Measurements from ENCODE around the gene ZSWIM9.

ZSWIM9 gene

DNA sequence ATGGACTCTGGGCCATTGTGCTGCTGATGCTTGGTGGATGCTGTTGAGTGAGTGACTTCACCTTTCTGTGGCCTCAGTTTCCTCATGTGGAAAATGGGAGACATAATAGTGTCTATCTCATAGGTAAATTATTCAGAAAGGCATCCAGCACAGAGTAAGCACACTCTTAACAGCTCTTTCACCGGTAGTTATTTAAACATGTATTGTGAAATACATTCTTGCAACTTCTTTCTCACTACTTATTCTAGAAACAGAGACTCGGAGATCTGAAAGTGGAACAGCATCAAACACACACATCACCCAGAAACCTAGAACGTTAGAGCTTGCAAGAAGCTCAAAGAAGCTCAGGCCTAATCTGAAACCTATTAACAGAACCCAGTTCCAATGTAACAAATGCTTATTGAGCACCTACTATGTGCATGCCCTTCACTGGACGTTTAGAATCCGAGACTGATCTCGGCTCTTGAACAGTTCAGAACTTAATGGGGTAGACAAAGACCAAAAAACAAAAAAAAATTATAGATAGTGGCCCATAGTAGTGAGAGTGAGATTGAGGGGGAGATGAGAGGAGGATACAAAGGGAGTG is 4.1 kb downstream of the ZSWIM9 start:
- in situ Hi-C loops (cut with MboI; ENCODE audit: low sequenced_read_pairs) = no loop called here

DNA sequence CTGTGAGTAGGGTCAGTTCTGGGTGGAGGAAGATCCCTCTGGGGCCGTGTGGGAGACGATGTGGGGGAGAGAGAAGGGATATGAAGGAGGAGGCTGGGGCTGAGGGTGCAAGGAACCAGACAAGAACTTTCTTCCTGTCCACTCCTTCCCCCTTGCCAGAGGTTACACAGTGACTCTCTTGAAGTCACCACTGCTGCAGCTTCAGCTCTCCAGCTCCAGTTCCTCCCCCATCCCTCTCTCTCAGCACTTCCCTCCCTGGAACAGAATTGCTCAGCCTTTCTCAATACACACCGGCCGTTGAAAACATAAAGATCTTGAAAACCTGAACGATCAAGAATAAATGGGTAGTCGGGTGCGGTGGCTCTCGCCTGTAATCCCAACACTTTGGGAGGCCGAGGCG is 5.1 kb downstream of the ZSWIM9 start:
- in situ Hi-C loops (cut with MboI; ENCODE audit: low sequenced_read_pairs) = no loop called here

DNA sequence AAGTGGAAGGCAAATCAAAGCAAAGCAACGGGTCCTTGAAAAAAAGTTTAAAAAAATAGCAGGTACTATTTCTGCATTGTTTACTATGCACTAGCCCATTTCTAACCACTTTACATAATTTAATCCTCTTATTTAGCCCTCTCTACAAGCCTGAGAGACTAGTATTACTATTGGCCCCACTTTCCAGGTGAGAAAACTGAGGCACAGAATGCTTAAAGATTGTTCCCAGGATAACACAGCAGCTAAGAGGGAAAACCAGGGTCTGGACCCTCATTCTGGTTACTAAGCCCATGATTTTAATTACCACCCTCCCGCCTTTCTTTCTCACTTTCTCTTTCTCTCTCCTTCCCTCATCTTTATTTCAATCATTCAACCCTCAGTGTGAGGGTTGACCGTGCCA is 5.7 kb downstream of the ZSWIM9 start:
- in situ Hi-C loops (cut with MboI; ENCODE audit: low sequenced_read_pairs) = no loop called here

DNA sequence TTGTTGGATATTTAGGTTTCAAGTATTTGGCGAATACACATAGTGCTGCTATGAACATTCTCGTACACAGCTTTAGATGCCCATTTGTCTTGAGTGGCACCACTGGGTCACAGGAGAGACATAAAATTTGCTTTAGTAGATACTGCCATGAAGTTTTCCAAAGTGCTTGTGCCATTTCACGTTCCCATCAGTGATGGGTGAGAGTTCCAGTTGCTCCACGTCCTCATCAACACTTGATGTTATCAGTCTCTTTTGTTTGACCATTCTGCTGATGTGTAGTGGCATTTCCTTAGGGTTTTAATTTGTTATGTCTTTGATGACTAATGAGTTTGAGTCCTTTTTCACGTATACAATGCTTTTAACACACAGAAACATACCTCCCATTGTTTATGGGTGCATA is 11.0 kb downstream of the ZSWIM9 start:
- in situ Hi-C loops (cut with MboI; ENCODE audit: low sequenced_read_pairs) = no loop called here

DNA sequence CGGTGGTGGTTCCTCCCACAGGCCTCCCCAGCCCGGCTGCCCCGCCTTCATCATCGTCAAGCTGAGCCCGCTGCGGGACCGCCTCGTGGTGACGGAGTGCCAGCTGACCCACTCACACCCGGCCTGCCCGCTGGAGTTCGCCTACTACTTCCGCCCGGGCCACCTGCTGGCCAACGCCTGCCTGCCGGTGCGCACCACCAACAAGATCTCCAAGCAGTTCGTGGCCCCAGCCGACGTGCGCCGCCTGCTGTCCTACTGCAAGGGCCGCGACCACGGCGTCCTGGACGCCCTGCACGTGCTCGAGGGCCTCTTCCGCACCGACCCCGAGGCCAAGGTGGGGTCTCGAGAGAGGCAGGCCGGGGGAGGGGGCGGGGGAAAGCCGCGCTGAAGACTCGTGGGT is 12.0 kb downstream of the ZSWIM9 start:
- in situ Hi-C loops (cut with MboI; ENCODE audit: low sequenced_read_pairs) = no loop called here

DNA sequence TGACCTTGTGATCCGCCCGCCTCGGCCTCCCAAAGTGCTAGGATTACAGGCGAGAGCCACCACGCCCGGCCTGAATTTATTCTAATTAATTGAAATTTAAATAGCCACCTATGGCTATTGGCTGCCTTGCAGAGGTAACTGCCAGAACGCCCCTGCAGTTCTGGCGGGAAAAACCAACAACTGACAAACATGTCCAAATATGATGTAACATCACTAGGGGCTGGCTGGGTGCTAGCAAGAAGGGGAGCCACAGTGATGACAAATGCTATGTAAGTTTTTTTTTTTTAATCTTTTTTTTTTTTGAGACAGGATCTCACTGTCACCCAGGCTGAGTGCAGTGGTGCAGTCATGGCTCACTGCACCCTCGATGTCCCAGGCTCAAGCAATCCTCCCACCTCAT is 12.9 kb downstream of the ZSWIM9 start:
- in situ Hi-C loops (cut with MboI; ENCODE audit: low sequenced_read_pairs) = no loop called here

DNA sequence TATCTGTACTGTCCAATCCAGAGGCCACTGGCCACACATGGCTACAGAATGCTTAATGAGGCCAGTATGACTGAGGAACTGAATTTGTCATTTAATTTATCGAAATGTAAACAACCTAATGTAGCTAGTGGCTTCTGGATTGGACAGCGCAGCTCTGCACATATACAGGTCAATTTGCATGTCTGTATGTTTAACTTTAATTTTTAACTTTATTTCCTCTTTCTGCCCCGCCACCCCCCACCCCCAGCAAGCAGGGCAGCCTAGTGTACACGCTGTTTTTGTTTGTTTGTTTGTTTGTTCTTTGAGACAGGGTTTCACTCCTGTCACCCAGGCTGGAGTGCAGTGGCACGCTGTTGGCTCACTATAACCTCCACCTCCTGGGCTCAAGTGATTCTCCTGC is 15.5 kb downstream of the ZSWIM9 start:
- in situ Hi-C loops (cut with MboI; ENCODE audit: low sequenced_read_pairs) = no loop called here

DNA sequence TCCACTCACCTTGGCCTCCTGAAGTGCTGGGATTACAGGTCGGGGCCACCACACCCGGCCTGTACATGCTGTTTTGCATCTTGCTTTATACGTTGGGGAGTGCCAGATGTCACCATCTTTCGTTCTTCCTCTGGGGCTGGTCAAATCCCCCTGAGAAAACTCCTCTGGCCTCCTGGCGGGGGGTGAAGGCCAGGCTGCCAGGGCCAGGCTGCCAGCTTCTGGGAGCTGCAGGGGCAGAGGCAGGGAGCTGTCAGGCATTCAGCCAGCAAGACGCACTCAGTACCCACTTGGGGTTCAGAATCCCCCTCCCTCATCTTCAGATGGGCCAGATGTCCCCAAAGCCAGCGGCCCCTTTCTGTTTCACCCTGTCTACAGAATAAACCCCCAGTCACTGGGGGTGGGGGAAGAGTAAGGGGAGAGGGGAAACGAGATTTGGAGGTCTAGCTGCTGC is 16.1 kb downstream of the ZSWIM9 start:
- in situ Hi-C loops (cut with MboI; ENCODE audit: low sequenced_read_pairs) = no loop called here

DNA sequence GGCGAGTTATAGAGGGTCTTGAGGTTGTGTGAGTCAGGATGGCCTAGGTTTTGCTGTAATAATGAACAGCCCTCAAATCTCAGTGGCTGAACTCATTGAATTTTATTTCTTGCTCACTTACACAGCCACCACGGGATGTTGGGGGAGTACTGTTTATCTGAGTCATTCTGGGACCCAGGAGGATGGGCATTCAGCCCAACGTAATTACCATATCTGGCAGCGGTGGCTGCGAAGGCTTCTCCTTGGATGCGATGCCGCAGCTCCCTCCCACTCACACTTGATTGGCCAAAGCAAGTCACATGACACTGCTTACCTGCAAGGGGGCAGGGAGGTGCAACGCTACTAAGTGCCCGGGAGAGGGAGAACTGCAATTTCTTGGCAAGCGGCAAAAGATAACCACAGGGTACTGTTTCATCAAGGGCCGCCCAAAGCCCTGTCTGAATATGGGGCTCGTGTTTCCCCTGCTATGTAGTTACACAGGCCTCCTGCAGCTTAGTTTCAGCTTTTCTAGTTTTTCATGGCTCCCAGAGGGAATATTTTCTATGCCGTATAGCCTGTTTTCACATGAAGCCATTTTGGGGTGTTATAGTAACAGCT is 19.9 kb downstream of the ZSWIM9 start:
- in situ Hi-C loops (cut with MboI; ENCODE audit: low sequenced_read_pairs) = no loop called here

DNA sequence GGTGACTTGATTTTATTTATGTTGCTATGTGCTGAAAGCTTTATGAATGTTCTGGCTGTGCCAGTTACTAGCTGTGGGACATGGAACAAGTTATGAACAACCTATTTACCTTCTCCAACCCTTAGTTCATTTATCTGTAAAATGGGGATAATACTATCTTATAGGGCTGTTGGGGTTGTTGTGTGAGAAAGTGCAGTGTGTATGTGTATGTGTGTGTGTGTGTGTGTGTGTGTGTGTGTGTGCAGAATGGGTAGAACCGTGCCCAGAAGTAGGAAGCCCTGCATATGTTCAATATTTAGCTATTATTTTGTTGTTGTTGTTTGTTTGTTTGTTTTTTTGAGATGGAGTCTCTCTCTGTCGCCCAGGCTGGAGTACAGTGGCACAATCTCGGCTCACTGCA is 20.4 kb downstream of the ZSWIM9 start:
- in situ Hi-C loops (cut with MboI; ENCODE audit: low sequenced_read_pairs) = no loop called here

DNA sequence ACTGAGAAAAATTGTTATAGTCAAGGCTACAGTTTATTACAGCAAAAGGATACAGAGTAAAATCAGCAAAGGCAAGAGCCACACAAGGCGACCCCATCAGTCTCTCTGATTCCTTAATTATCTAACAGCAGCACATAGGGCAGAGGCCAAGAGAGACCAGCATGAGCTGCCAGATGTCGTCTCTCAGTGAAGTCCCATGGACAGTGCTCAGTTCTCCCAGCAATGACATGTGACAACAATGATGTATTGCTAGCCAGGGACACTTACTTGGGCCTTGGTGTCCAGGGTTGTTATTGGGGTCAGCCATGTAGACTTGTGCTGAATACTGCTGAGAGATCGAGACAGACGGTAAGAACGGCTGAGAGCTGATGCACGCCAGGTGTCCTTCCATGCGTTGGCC is 22.3 kb downstream of the ZSWIM9 start:
- in situ Hi-C loops (cut with MboI; ENCODE audit: low sequenced_read_pairs) = no loop called here

DNA sequence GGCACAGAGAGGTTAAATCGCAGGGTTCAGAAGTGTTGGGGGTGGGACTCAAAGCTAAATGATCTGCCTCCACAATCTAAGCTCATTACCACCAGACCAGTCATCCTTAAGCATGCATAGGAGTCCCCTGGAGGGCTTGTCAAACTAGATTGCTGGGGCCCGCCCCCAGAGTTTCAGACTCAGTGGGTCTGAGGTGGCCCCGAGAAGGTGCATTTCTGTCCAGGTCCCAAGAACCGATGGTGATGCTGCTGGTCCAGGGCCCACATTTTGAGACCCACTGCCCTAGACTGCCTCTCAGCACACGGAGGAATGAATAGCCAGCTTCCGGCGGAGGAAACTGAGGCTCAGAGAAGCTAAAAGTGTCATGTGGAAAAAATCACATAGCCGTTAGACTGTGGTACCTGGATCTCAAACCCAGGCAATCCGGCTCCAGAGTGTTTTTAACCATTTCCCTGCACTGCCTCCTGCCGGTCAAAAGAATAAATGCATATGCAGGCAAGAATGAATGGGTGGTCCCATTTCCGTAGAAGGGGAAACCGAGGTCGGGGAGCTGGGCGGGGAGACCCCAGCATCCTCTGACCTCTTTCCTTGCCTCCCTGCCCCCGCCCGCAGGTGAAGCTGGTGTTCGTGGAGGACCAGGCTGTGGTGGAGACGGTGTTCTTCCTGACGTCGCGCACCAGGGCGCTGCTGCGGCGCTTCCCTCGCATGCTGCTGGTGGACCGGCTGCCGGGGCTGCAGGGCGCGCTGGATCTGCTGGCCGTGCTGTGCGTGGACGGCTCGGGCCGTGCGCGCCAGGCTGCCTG is 23.8 kb downstream of the ZSWIM9 start:
- in situ Hi-C loops (cut with MboI; ENCODE audit: low sequenced_read_pairs) = no loop called here

DNA sequence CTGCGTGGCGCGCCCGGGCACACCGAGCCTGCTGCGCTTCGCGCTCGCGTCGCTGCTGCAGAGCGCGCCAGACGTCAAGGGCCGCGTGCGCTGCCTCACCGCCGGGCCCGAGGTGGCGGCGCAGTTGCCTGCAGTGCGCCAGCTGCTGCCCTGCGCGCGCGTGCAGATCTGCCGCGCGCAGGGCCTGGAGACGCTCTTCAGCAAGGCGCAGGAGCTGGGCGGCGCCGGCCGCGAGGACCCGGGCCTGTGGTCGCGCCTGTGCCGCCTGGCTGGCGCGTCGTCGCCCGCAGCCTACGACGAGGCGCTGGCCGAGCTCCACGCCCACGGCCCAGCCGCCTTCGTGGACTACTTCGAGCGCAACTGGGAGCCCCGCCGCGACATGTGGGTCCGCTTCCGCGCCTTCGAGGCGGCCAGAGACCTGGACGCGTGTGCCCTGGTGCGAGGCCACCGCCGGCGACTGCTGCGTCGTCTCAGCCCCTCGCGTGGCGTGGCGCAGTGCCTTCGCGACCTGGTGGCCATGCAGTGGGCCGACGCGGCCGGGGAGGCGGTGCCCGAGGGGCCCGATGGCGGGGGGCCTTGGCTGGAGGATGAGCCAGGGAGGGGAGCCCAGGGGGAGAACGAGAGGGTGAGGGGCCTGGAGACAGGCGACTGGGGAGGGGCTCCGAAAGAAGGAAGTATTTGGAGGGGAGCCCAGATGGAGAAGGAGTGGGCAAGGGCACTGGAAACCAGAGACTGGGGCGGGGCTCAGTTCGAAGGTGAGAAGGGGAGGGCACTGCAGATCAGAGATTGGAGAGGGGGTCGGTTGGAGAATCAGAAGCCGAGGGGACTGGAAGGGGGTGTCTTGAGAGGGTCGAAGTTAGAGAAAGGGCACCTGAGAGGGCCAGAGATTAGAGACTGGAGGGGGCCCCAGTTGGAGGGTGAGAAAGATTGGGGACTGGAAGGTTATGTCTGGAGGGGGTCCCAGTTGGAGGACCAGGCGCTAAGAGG is 24.7 kb downstream of the ZSWIM9 start:
- in situ Hi-C loops (cut with MboI; ENCODE audit: low sequenced_read_pairs) = no loop called here

DNA sequence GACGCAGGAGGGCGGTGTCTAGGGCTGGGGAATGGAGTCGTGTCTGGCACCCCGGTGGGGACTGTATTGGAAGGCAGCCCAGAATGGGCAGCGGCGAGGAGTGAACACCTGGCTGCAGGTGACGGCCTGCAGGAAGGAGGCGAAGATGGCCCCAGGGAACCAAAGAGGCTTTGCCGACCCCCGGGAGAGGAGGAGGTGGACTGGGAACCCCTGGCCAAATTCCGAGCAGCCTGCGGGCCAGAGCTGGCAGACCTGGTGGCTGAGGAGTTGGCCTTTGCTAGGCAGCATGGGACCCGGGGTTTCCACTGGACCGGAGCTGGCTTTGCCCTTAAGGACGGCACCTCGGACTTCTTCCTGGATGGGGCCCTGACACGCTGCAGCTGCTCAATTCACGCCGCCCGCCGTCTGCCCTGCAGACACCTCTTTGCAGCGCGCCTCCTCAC is 25.9 kb downstream of the ZSWIM9 start:
- in situ Hi-C loops (cut with MboI; ENCODE audit: low sequenced_read_pairs) = no loop called here

DNA sequence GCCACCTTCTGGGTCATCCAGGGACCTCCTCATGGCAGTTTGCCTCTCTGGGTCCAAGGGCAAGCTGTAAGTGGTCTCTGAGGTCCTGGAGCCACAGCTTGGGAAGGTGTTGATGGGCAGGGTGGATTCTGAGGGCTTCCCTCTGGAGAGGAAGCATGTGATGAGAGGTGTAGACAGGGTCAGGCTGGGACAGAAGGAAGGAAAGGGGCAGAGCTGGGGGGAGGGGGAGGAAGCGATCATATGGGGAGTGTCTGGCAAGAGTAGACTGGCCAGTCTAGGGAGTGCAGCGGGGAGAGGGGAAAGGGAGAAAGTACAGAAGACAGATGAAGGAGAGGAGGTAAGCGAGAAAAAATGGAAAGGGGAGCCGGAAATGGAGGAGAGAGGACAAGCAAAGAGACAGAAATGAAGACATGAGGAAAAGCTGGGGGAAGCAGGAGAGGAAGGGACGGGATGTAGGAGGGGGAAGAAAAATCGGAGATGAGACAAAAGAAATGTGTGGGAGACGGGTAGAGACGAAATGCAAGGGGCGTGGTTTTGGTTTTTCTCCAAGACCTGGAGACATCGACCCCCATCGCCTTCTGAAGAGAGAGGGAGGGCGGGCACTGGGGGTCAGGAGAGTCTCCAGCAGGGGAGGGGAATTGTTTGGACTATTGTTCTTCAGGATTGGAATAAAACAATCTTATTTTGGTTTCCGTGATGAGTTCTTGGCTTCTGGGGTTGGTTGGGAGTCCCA is 26.6 kb downstream of the ZSWIM9 start:
- in situ Hi-C loops (cut with MboI; ENCODE audit: low sequenced_read_pairs) = no loop called here

DNA sequence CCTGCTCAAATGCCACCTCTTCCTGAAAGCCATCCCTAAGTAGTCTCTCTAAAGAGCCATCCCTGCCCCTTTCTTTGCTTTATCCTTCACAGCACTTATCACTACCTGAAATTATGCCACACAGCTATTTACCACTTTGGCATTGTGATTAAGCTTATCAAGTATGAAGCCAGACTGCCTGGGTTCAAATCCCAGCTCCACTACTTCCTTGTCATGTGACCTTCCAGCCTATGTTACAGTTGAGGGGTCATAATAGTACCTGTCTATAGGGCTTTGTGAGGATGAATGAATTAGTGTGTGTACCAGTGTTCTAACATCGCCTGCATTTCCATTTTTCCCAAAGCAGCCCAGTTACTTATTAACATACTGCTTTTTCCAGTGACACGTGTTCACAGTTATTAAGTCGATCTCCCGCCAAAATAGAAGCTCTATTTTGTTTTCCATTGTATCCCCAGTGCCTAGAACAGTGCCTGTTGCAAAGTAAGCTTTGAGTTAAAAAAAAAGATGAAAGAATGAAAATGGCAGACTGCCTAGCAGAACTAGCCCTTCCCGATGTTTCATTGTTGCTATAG is 32.8 kb downstream of the ZSWIM9 start:
- in situ Hi-C loops (cut with MboI; ENCODE audit: low sequenced_read_pairs) = no loop called here

DNA sequence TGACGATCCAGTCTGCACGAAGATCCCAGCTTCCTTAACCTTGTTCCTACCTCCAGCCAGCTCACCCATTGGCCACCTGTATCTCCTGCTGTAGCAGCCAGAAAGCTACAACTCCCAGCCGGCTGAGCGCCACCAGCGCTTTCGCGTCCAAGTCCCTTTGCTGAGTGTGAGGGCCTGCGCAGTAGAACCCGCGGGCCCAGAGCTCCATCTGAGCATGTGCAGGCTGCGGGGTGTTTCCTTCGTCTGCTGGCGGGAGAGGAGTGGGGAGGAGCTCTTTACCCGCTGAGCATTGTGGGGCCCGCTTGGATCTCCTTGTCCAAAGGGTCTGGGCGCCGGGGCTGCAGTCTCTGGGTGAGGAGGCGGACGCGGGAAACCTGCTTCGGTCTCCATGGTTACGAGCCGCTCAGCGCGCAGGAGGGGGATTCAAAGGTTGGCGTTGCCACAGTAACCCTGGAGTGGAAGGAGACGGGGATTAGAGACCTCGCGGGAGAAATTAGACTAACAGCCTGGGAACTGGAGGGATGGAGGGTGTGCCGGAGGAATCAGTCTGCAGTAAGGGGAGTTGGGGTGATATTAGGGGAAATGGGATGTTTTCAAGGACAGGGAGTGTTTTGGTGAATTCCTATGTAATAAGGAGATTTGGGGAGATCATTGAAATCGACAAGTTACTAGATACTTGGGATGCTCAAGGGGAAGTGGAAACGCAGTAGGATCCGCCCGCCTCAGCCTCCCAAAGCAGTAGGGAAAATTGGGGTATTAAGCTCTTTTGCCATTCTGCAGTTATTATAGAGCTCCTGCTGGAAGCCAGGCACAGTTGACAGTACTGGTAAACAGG is 33.5 kb downstream of the ZSWIM9 start:
- in situ Hi-C loops (cut with MboI; ENCODE audit: low sequenced_read_pairs) = no loop called here

DNA sequence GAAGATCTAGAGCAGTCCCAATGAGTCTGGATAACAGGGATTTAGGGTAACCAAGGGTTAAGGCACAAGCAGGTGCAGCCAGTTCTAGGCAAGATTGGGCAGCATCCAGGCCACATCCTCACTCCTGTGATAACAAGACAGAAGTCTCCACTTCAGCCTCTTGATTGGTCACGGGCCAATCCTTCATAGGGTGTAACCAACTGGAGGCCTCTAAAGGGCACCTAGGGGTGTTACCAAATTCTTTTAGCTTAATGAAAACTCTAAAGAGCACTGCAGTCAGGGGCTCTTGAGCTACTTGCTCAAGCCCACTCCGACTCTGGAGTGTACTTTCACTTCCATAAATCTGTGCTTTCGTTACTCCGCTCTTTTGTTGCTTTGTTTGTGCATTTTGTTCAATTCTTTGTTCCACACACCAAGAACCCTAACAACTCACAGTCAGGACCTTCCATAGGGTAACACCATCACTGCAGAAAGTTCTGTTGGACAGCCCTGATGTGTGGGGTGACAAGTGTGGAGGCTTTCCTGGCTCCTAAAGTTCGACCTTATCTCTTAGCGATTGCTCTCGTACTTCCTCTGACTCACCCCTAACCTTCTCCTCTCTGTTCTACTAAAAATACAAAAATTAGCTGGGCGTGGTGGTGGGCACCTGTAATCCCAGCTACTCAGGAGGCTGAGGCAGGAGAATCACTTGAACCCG is 36.1 kb downstream of the ZSWIM9 start:
- in situ Hi-C loops (cut with MboI; ENCODE audit: low sequenced_read_pairs) = no loop called here

DNA sequence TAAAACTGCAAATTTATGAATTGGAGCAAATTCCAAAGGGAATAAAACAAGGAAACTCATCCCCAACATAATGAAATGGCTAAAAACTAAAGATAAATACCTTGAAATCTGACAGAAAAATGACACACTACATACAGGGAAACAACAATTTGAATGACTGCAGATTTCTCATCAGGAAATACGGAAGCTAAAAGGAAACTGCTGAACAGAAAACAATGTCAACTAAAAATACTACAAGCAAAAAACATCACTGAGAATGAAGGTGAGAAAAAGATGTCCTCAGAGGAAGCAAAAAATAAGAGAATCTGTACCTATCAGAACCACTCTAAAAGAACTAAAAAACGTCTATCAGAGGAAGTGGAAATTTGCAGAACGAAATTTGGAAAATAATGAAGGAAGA is 39.5 kb downstream of the ZSWIM9 start:
- in situ Hi-C loops (cut with MboI; ENCODE audit: low sequenced_read_pairs) = no loop called here
